ENCODE measurements around the gene BEAN1. TPM values are rescaled to one million over a fixed set of nuclear protein-coding genes. Genes with fewer than 3 reads are reported as not detected.

Gene BEAN1
- total and polyA plus RNA-seq, 2 experiments from 2014 or later, result 0.07 to 0.10 TPM

GRCh38 chr16:66399031-66399430 lies 28.1 kb upstream of the BEAN1 start (continued):
- TF ChIP-seq ZNF462 (CRISPR knock-in tag; IDR thresholded peaks at IDR 0.05) (no peak), REST (IDR thresholded peaks at IDR 0.05; ENCODE audit: unreplicated experiment) (no peak), POLR2AphosphoS5 (IDR thresholded peaks at IDR 0.05; ENCODE audit: low read depth) (no peak), EZH2 (IDR thresholded peaks at IDR 0.05; ENCODE audit: low read depth, unreplicated experiment) (no peak), ZNF114 (CRISPR knock-in tag; IDR thresholded peaks at IDR 0.05) (no peak), ZNF331 (CRISPR knock-in tag; IDR thresholded peaks at IDR 0.05; ENCODE audit: low read depth) (no peak), JUNB (IDR thresholded peaks at IDR 0.05; ENCODE audit: unreplicated experiment) (no peak), STAT1 (IDR thresholded peaks at IDR 0.05; ENCODE audit: unreplicated experiment) (no peak)

All from GM23338 (cell line).